Right kidney (tissue), 1 donor: ENCODE data around the gene CCDC191.

Experiments used
- DNase-seq: peaks from one replicate; pipeline ENCODE4 v3.0.0-alpha.2; 2016

The CCDC191 gene

DNA sequence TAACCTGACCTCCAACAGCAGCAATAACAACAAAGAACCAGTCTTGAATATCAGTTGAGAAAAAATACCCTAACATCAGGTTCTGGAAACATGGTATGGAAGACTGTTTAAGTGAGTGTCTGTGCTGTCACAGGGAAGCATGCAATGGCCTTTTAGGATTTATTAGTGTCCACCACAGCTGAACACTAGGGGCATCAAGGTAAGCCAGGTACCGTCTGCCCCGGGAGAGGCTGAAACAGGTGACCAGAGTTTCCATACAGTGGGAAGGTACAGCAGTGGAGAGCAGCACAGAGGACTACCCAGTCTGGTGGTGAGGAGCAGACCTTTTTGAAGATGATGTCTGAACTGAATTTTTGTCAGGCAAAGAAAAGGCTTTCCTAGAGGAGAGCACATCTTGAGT is 90.2 kb downstream of the CCDC191 start:
- no peak for DNase-seq

GRCh38 chr3:113963879-113964278 is 92.4 kb downstream of the CCDC191 start:
- DNase-seq: no peak

GRCh38 chr3:113954091-113954685 is 102.1 kb downstream of the CCDC191 start:
- DNase-seq: no peak

DNA sequence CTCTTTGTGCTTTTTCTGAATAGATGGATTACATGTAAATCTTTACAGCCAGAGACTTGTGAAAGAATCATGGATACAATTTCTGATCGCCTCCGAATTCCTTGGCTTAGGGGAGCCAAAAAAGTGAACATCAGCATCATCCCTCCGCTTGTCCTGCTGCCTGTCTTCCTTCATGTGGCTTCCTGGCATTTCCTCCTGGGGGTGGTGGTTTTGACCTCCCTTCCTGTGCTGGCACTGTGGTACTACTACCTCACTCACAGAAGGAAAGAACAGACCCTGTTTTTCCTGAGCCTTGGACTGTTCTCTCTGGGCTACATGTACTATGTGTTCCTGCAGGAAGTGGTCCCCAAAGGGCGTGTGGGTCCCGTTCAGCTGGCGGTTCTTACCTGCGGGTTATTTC is 102.6 kb downstream of the CCDC191 start:
- no peak for DNase-seq

GRCh38 chr3:113952921-113953320 is 103.4 kb downstream of the CCDC191 start:
- DNase-seq: no peak

DNA sequence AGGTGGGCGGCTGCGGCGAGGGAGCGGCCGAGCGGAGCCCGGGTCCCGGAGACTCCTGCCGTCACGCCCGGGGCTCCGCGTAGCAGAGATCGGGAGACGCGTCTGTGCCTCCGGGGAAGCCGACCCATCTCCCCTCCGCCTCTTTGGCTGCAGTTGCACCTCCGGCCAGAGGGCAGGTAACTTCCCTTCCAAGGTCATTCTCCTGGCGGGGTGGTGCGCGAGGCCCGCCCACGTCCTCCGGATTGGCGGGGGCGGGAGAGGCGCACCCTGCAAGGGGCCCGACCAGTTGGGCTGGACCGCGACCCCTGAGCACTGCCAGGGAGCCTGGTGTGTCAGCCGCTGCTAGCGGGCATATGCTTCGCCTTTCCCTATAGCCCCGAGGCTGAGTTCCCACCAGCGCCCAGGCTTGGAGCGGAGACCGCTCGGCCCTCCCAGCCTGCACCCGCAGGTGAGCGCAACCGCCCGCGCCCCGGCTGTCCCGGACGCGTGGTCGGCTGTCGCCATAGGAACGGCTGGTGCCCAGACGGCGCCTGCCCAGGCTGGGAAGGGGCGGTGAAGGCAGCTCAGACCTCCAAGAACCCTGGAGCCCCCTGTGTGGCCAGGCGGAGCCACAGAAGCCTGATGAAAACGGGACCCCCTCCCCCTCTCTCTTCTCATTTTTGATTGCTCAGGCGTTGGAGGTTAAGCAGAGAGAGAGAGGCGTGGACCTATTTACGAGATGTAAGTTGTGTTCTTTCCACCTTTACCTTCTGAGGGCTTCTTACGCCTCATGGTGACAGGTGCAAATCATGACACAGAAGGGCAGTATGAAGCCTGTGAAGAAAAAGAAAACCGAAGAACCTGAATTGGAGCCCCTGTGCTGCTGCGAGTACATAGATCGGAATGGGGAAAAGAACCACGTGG is 108.1 kb downstream of the CCDC191 start:
- DNase-seq: peak; percentile 77

GRCh38 chr3:113947372-113948014 is 108.8 kb downstream of the CCDC191 start, which contains the start of gene ZDHHC23:
Gene ZDHHC23 (plus strand): TSS chr3:113948013. CDS start chr3:113948803, 790 bp downstream.
- peak; percentile 68 for DNase-seq

DNA sequence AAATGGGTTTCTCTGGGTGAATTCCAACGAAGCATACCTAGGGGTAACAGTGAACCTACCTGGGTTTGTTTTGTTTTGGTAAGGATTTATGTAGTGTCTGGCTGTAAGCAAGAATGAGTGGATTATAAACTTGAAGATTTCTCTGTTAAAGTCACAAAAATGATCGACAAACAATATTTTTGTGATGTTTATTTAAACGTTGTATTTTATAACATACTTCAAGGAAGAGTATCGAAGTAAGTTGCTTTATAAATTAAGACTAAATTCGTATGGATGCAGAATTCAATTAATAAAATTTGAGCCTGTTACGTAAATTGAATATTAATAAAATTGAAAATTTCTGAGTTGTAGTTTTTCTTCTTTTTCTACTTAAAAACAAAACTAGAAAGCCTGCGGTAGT is 109.5 kb downstream of the CCDC191 start:
- DNase-seq: no peak

- DNase-seq: no peak
Measured at GRCh38 chr3:113927556-113927955, 128.8 kb downstream of the CCDC191 start.

GRCh38 chr3:113914646-113915045 is 141.7 kb downstream of the CCDC191 start:
- no peak for DNase-seq
